HepG2 (cell line): ENCODE results near the gene RAD50. TPM values are rescaled to one million over a fixed set of nuclear protein-coding genes. Genes with fewer than 3 reads are reported as not detected.

Experiments
- ATAC-seq: fragments of 200-7000 bp; cut with Tn5 transposase; 3 replicates; pipeline ENCODE4 v1.9.1; 2020; ENCODE audit warnings: mild to moderate bottlenecking, moderate library complexity
- BruUV-seq: library from RNA; stranded (reverse); fragments of 400-500 nt; replicated peaks from 2 replicates; lab custom pipeline; 2021; lab: Mats Ljungman, UMichigan
- CTCF ChIA-PET: fragments of 300-600 bp; formaldehyde crosslinking; extraction: SDS; loops from one replicate; lab custom pipeline; 2021; ENCODE audit warnings: low total read pairs, inconsistent platforms, low intra/inter-chr PET ratio; lab: Yijun Ruan, JAX
- POLR2A ChIA-PET: fragments of 350-600 bp; sonication (Branson Sonifier 250); formaldehyde crosslinking; loops from one replicate; lab custom pipeline; 2020; ENCODE audit warnings: antibody characterized with exemption, inconsistent platforms; lab: Yijun Ruan, JAX
- DNase-seq: peaks from one replicate; pipeline ENCODE4 v3.0.0-alpha.2; 2015; ENCODE audit warnings: low spot score
- FAIRE-seq: peaks from 3 replicates; lab custom pipeline; 2011; peaks lifted over from hg19 to GRCh38; lab: Jason Lieb, UNC
- H2AFZ ChIP-seq: one replicate; pipeline ENCODE4 v1.6.1; 2011; ENCODE audit warnings: low read length, inconsistent platforms
- H3K27ac ChIP-seq: fragments of 300-600 bp; 3 replicates; pipeline ENCODE4 v1.8.0; 2011; ENCODE audit warnings: mixed run types, mild to moderate bottlenecking, mixed read lengths, low read length, inconsistent platforms; ENCODE audit not compliant: insufficient read depth; ENCODE audit errors: extremely low read length
- H3K27me3 ChIP-seq, 2 experiments: fragments of 200-600 bp in 1 of 2; 2 replicates in 1 of 2; 3 replicates in 1 of 2; pipeline versions ENCODE4 v1.6.0 to v1.8.0; 2011; ENCODE audit warnings: low read length in 2 of 2, mild to moderate bottlenecking in 2 of 2, moderate library complexity in 2 of 2, inconsistent platforms in 1 of 2; ENCODE audit not compliant: insufficient read depth in 2 of 2, control insufficient read depth in 1 of 2
- H3K36me3 ChIP-seq, 2 experiments: fragments of 200-600 bp in 1 of 2; replicated peaks in 1 of 2; 2 replicates in 1 of 2; 3 replicates in 1 of 2; pipeline versions ENCODE4 v1.5.1 to v1.8.0; 2011; ENCODE audit warnings: low read length in 2 of 2, inconsistent platforms in 1 of 2; ENCODE audit not compliant: insufficient read depth in 2 of 2, control insufficient read depth in 1 of 2
- H3K4me1 ChIP-seq: 2 replicates; pipeline ENCODE4 v1.5.1; 2012; ENCODE audit warnings: low read length, inconsistent platforms; ENCODE audit not compliant: insufficient read depth
- H3K4me2 ChIP-seq: 2 replicates; pipeline ENCODE4 v1.6.0; 2011; ENCODE audit warnings: low read depth, low read length, inconsistent platforms
- H3K4me3 ChIP-seq, 3 experiments: fragments of 200-600 bp in 1 of 3; sonication (generic), shearing (Covaris generic) in 1 of 3; replicated peaks in 1 of 3; 2 replicates each; pipeline ENCODE4 v1.5.1; 2011 to 2016; ENCODE audit warnings: low read length in 3 of 3, inconsistent platforms in 2 of 3, low read depth in 2 of 3, mild to moderate bottlenecking in 2 of 3, control low read depth in 1 of 3, mixed read lengths in 1 of 3; ENCODE audit not compliant: insufficient read depth in 1 of 3
- H3K79me2 ChIP-seq: one replicate; pipeline ENCODE4 v1.6.1; 2011; ENCODE audit warnings: low read length, inconsistent platforms; ENCODE audit not compliant: insufficient read depth
- H3K9ac ChIP-seq: 2 replicates; pipeline ENCODE4 v1.6.0; 2011; ENCODE audit warnings: mild to moderate bottlenecking, low read depth, low read length, inconsistent platforms; ENCODE audit not compliant: insufficient read depth
- H3K9me3 ChIP-seq: 2 replicates; pipeline ENCODE4 v1.5.1; 2012; ENCODE audit warnings: mild to moderate bottlenecking, low read length
- H4K20me1 ChIP-seq: 2 replicates; pipeline ENCODE4 v1.6.0; 2011; ENCODE audit warnings: inconsistent platforms, mild to moderate bottlenecking, low read length, moderate library complexity; ENCODE audit not compliant: insufficient read depth
- CREB1 ChIP-seq, 2 experiments: fragments of 450-650 bp in 1 of 2; IDR thresholded peaks; 2 replicates each; pipeline ENCODE4 v1.6.1; 2016 to 2017; ENCODE audit warnings: control low read depth in 1 of 2, mild to moderate bottlenecking in 1 of 2, missing compliant biosample characterization in 1 of 2, missing genetic modification characterization in 1 of 2
- HES4 ChIP-seq: sonication (generic); formaldehyde crosslinking; IDR thresholded peaks from 2 replicates; pipeline ENCODE4 v1.9.0; 2021; ENCODE audit warnings: mild to moderate bottlenecking, missing genetic modification reagents, borderline replicate concordance
- HNRNPL ChIP-seq: fragments of 200-400 bp; formaldehyde crosslinking; IDR thresholded peaks from 2 replicates; pipeline ENCODE4 v1.6.1; 2017; ENCODE audit warnings: mild to moderate bottlenecking, low read depth, low read length
- KLF11 ChIP-seq: IDR thresholded peaks from 2 replicates; pipeline ENCODE4 v1.6.1; 2016; ENCODE audit warnings: missing compliant biosample characterization
- KLF6 ChIP-seq: IDR thresholded peaks from 2 replicates; pipeline ENCODE4 v1.8.0; 2016; ENCODE audit warnings: missing biosample characterization, missing genetic modification reagents
- NCOA2 ChIP-seq: sonication (generic); formaldehyde crosslinking; IDR thresholded peaks from 2 replicates; pipeline ENCODE4 v1.8.0; 2022; ENCODE audit warnings: inconsistent platforms
- SETDB1 ChIP-seq: sonication (generic); formaldehyde crosslinking; IDR thresholded peaks from 2 replicates; pipeline ENCODE4 v1.5.1; 2020; ENCODE audit warnings: missing genetic modification reagents, mild to moderate bottlenecking, borderline replicate concordance
- ZBTB21 ChIP-seq: sonication (generic); formaldehyde crosslinking; IDR thresholded peaks from 2 replicates; pipeline ENCODE4 v1.4.0; 2020; ENCODE audit warnings: missing genetic modification reagents
- ZC3H13 ChIP-seq: sonication (generic); formaldehyde crosslinking; IDR thresholded peaks from 2 replicates; pipeline ENCODE4 v1.8.1; 2023; ENCODE audit warnings: mild to moderate bottlenecking, missing genetic modification reagents, moderate library complexity
- ZFP1 ChIP-seq: IDR thresholded peaks from 2 replicates; pipeline ENCODE4 v1.6.1; 2016
- ZFX ChIP-seq: sonication (generic); formaldehyde crosslinking; IDR thresholded peaks from 2 replicates; pipeline ENCODE4 v1.4.0; 2020; ENCODE audit warnings: mild to moderate bottlenecking, low read depth, missing genetic modification reagents, moderate library complexity
- ZHX1 ChIP-seq: sonication (generic); formaldehyde crosslinking; IDR thresholded peaks from 2 replicates; pipeline ENCODE4 v1.8.1; 2022; ENCODE audit warnings: low read depth, mild to moderate bottlenecking, missing genetic modification reagents
- ZNF124 ChIP-seq: sonication (generic); formaldehyde crosslinking; IDR thresholded peaks from 2 replicates; pipeline ENCODE4 v1.4.0; 2020; ENCODE audit warnings: missing genetic modification reagents
- ZNF589 ChIP-seq: sonication (generic); formaldehyde crosslinking; conservative IDR thresholded peaks from 2 replicates; pipeline ENCODE4 v1.8.0; 2022; ENCODE audit warnings: mild to moderate bottlenecking, moderate library complexity, missing genetic modification reagents
- ZNF713 ChIP-seq: sonication (generic); formaldehyde crosslinking; IDR thresholded peaks from 2 replicates; pipeline ENCODE4 v1.4.0; 2020; ENCODE audit warnings: mild to moderate bottlenecking, missing genetic modification reagents
- ZNF747 ChIP-seq: sonication (generic); formaldehyde crosslinking; IDR thresholded peaks from 2 replicates; pipeline ENCODE4 v1.8.1; 2023; ENCODE audit warnings: missing genetic modification reagents, mild to moderate bottlenecking, borderline replicate concordance
- in situ Hi-C: cut with HindIII; loops from 2 replicates; pipeline ENCODE4 v1.10.0; 2017; ENCODE audit warnings: low pct_unique_long_range_greater_than_20kb; ENCODE audit not compliant: extremely low pct_ligation_motif_present
- intact Hi-C: fragments of 100-400 bp; cut with micrococcal nuclease; formaldehyde crosslinking; loops from one replicate; pipeline ENCODE4 v1.10.0; 2022; ENCODE audit not compliant: unreplicated experiment
- polyA plus RNA-seq, 8 experiments: library from polyadenylated mRNA; depleted of rRNA in 3 of 8; stranded (reverse) in 7 of 8; unstranded in 1 of 8; fragments of >200 nt; fragmentation: Illumina TruSeq in 4 of 8; extraction: Trizol in 4 of 8; gene quantifications; 2 replicates each; pipeline versions ENCODE4 v1.2.1 to v1.2.3, GENCODE V29; 2011 to 2016; ENCODE audit warnings: low read depth in 4 of 8, missing spikeins in 1 of 8, mixed read lengths in 1 of 8; ENCODE audit not compliant: insufficient read depth in 1 of 8
- total RNA-seq, 5 experiments: library from RNA; depleted of rRNA; stranded (reverse); fragments of >200 nt; fragmentation: Illumina TruSeq; extraction: Trizol; gene quantifications; 2 replicates each; pipeline ENCODE4 v1.2.3, GENCODE V29; 2016; ENCODE audit warnings: low read depth in 1 of 5
- TF ChIP-seq, protein P1 (sequence below): IDR thresholded peaks from 2 replicates; pipeline ENCODE4 v1.6.1; 2016; ENCODE audit warnings: missing genetic modification reagents, missing compliant biosample characterization

The RAD50 gene
- total and polyA plus RNA-seq, 2 of the 13 experiments (the other 11 are each of a cell fraction or from before 2014, with no cell fraction given): 19.2 to 23.4 TPM

DNA sequence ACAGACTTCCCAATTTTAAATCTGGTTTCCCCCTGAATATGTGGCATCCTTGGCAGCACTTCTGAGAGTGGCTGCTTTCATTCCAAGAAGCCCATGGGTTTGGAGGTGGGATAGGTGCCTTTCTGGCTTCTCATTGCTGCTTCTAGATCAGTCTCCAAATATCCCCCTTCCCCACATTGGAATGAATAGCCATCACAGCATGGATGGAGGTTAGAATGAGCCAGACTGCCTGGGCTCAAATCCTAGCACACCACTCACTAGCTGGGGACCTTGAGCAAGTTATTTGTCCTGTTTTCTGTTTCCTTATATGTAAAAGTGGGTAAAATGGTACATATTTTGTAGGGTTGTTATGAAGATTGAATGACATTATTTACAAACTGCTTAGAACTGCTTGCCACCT is 87.4 kb downstream of the RAD50 start:
- Histone ChIP-seq H3K79me2 (no peaks in the 10 kb centered on the region), H3K4me3 (no peak overlapping the region), H3K4me1 (peaks cover 18% of the 10 kb centered on the region), H3K9me3 (peaks cover 10% of the 10 kb centered on the region; the same call in 1 of the 2 replicates), H3K9ac (no peak overlapping the region)
- POLR2A ChIA-PET: no interaction called here
- intact Hi-C loops: no loop called here
- TF ChIP-seq ZNF124: no peak
- TF ChIP-seq NCOA2 (CRISPR knock-in tag): no peak
- no peak for TF ChIP-seq ZFP1 (CRISPR knock-in tag)
- no peak for TF ChIP-seq ZFX (CRISPR knock-in tag)
- no peak for TF ChIP-seq ZC3H13 (CRISPR knock-in tag)
- no peak for TF ChIP-seq ZNF589
- TF ChIP-seq KLF6 (CRISPR knock-in tag): no peak
- TF ChIP-seq SETDB1 (CRISPR knock-in tag): no peak
- TF ChIP-seq KLF11 (CRISPR knock-in tag): no peak
- TF ChIP-seq, protein P1, sequence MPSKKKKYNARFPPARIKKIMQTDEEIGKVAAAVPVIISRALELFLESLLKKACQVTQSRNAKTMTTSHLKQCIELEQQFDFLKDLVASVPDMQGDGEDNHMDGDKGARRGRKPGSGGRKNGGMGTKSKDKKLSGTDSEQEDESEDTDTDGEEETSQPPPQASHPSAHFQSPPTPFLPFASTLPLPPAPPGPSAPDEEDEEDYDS: no peak
- no peak for TF ChIP-seq HES4
- TF ChIP-seq HNRNPL: no peak
- TF ChIP-seq ZBTB21 (CRISPR knock-in tag): no peak
- no peak for TF ChIP-seq ZNF713 (CRISPR knock-in tag)
- TF ChIP-seq CREB1 (IDR thresholded peaks at IDR 0.05): no peak
- no peak for TF ChIP-seq CREB1 (CRISPR knock-in tag; IDR thresholded peaks at IDR 0.05)
- no peak for TF ChIP-seq ZHX1
- TF ChIP-seq ZNF747 (CRISPR knock-in tag): no peak
- TF ChIP-seq, all 625 proteins: peak for 0
- no peak overlapping the region for H3K27ac ChIP-seq
- H4K20me1 ChIP-seq: no peaks in the 10 kb centered on the region
- DNase-seq (no peak), FAIRE-seq (no peak), ATAC-seq (no peak)
- no peaks in the 10 kb centered on the region for H3K27me3 ChIP-seq
- in situ Hi-C loops: no loop called here
- BruUV-seq: no TSS peak
- no peak overlapping the region for H3K4me2 ChIP-seq
- CTCF ChIA-PET: no interaction called here
- H3K36me3 ChIP-seq: peaks cover 5 to 31% of the 10 kb centered on the region in 2 experiments
- no peak overlapping the region for H2AFZ ChIP-seq
